Measurements from ENCODE around the gene PTPRT. TPM values are rescaled to one million over a fixed set of nuclear protein-coding genes. Genes with fewer than 3 reads are reported as not detected.

PTPRT gene
- total and polyA plus RNA-seq, 2 of the 4 experiments (the other 2 are of a cell fraction), result not detected

DNA sequence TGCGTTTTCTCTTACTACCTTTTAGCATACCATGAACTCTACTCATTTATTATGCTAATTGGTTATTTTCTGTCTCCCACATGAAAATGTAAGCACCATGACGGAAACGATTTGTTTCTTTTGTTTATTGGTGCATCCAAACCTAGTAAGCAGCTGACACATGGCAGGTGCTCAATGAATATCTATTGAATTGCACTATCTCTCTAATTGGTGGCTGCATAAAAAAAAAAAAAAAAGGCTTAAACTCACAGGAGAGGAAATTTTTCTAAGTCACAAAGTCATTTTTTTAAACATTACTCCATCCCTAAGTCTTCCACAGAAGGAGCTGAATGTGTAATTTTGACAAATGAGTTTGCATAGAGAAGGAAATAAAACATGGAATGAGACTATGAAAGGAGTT is 608.4 kb downstream of the PTPRT start:
- Histone ChIP-seq H4K20me1 (ENCODE audit: insufficient read depth, low read length) (no peaks in the 10 kb centered on the region), H3K9me3 (ENCODE audit: control insufficient read depth, insufficient read depth, low read length) (peaks cover 10% of the 10 kb centered on the region), H2BK20ac (ENCODE audit: low read depth, low read length) (no peak overlapping the region), H3K27ac (ENCODE audit: insufficient read depth, low read length) (no peak overlapping the region), H3K9ac (ENCODE audit: low read depth, low read length) (no peak overlapping the region), H3K79me1 (ENCODE audit: low read depth in 1 of 2, low read length in 2 of 2) (no peaks in the 10 kb centered on the region), H3K9me1 (ENCODE audit: insufficient read depth, low read length) (no peaks in the 10 kb centered on the region), H2BK15ac (ENCODE audit: low read depth, low read length) (no peak overlapping the region), H4K8ac (ENCODE audit: low read depth in 2 of 2, low read length in 2 of 2) (no peak overlapping the region), H3K36me3 (ENCODE audit: control insufficient read depth, insufficient read depth, low read length) (no peaks in the 10 kb centered on the region), H3K4me1 (ENCODE audit: control insufficient read depth, insufficient read depth, low read length) (no peaks in the 10 kb centered on the region), H3K14ac (replicated peaks; ENCODE audit: low read depth, low read length) (no peak overlapping the region), H3K4me3 (ENCODE audit: insufficient read depth, low read depth, low read length) (no peak overlapping the region), H2BK120ac (ENCODE audit: low read depth, low read length) (no peak overlapping the region), H3K27me3 (ENCODE audit: control insufficient read depth, insufficient read depth, low read length) (no peaks in the 10 kb centered on the region), H3K4me2 (ENCODE audit: low read depth, low read length) (no peak overlapping the region), H2BK5ac (ENCODE audit: low read depth, low read length, poor library complexity, severe bottlenecking) (no peak overlapping the region), H3K4ac (ENCODE audit: low read depth, low read length) (no peak overlapping the region), H4K91ac (ENCODE audit: insufficient read depth, low read depth, low read length) (no peak overlapping the region), H3K56ac (ENCODE audit: extremely low read depth, insufficient read depth, low read length) (no peak overlapping the region), H4K5ac (ENCODE audit: low read depth, low read length) (no peak overlapping the region), H3K18ac (ENCODE audit: low read depth, low read length) (no peak overlapping the region), H2AFZ (replicated peaks; ENCODE audit: low read length, poor library complexity) (no peak overlapping the region), H2AK9ac (replicated peaks; ENCODE audit: low read depth, low read length, poor library complexity) (no peak overlapping the region), H2AK5ac (ENCODE audit: low read depth, low read length) (no peak overlapping the region), H3K23ac (ENCODE audit: low read depth, low read length) (no peak overlapping the region)
- WGBS, 2 experiments (ENCODE audit: extremely low coverage in 2 of 2, insufficient read length in 1 of 2), result no CpG with 5 or more reads among the region's 3 CpGs
- intact Hi-C loops (cut with micrococcal nuclease) (no loop called here), dilution Hi-C loops (cut with HindIII; ENCODE audit: low sequenced_read_pairs, unreplicated experiment) (no loop called here), in situ Hi-C loops (cut with MboI; ENCODE audit: low sequenced_read_pairs) (no loop called here)
- ChIA-PET CTCF (no interaction called here), POLR2A (ENCODE audit: unreplicated experiment) (no interaction called here)
- BruUV-seq (replicated peaks), result no TSS peak
- ATAC-seq (ENCODE audit: low read depth), result no peak
- TF ChIP-seq CEBPB (IDR thresholded peaks at IDR 0.05; ENCODE audit: low read depth, low read length) (no peak), RAD21 (IDR thresholded peaks at IDR 0.05; ENCODE audit: low read length) (no peak), MXI1 (IDR thresholded peaks at IDR 0.05; ENCODE audit: borderline replicate concordance, low read depth, low read length) (no peak), BHLHE40 (IDR thresholded peaks at IDR 0.05; ENCODE audit: low read depth, low read length) (no peak), CHD1 (IDR thresholded peaks at IDR 0.05; ENCODE audit: low read depth, low read length) (no peak), SMC3 (IDR thresholded peaks at IDR 0.05; ENCODE audit: low read depth, low read length) (no peak), MAZ (IDR thresholded peaks at IDR 0.05; ENCODE audit: borderline replicate concordance, low read depth, low read length) (no peak), RCOR1 (IDR thresholded peaks at IDR 0.05; ENCODE audit: insufficient replicate concordance, low read length) (no peak), RFX5 (IDR thresholded peaks at IDR 0.05; ENCODE audit: low read depth, low read length) (no peak), FOS (IDR thresholded peaks at IDR 0.05; ENCODE audit: low read depth, low read length) (no peak), POLR2A (IDR thresholded peaks at IDR 0.05; ENCODE audit: low read depth, low read length) (no peak), MAFK (IDR thresholded peaks at IDR 0.05; ENCODE audit: low read depth, low read length) (no peak), NFE2L2 (IDR thresholded peaks at IDR 0.05; ENCODE audit: low read depth, low read length) (no peak)
- TF ChIP-seq, protein P1, sequence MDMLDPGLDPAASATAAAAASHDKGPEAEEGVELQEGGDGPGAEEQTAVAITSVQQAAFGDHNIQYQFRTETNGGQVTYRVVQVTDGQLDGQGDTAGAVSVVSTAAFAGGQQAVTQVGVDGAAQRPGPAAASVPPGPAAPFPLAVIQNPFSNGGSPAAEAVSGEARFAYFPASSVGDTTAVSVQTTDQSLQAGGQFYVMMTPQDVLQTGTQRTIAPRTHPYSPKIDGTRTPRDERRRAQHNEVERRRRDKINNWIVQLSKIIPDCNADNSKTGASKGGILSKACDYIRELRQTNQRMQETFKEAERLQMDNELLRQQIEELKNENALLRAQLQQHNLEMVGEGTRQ (IDR thresholded peaks at IDR 0.05; ENCODE audit: low read depth, low read length), result no peak
- TF ChIP-seq, protein P2, sequence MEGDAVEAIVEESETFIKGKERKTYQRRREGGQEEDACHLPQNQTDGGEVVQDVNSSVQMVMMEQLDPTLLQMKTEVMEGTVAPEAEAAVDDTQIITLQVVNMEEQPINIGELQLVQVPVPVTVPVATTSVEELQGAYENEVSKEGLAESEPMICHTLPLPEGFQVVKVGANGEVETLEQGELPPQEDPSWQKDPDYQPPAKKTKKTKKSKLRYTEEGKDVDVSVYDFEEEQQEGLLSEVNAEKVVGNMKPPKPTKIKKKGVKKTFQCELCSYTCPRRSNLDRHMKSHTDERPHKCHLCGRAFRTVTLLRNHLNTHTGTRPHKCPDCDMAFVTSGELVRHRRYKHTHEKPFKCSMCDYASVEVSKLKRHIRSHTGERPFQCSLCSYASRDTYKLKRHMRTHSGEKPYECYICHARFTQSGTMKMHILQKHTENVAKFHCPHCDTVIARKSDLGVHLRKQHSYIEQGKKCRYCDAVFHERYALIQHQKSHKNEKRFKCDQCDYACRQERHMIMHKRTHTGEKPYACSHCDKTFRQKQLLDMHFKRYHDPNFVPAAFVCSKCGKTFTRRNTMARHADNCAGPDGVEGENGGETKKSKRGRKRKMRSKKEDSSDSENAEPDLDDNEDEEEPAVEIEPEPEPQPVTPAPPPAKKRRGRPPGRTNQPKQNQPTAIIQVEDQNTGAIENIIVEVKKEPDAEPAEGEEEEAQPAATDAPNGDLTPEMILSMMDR (conservative IDR thresholded peaks at IDR 0.05; ENCODE audit: low read depth, low read length), result no peak
- TF ChIP-seq, protein P3, sequence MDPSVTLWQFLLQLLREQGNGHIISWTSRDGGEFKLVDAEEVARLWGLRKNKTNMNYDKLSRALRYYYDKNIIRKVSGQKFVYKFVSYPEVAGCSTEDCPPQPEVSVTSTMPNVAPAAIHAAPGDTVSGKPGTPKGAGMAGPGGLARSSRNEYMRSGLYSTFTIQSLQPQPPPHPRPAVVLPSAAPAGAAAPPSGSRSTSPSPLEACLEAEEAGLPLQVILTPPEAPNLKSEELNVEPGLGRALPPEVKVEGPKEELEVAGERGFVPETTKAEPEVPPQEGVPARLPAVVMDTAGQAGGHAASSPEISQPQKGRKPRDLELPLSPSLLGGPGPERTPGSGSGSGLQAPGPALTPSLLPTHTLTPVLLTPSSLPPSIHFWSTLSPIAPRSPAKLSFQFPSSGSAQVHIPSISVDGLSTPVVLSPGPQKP (IDR thresholded peaks at IDR 0.05; ENCODE audit: borderline replicate concordance, low read depth, low read length), result no peak
- no peak for DNase-seq

All from IMR-90 (cell line).